ENCODE results near the gene RGN.
"Not testable (repeated sequence)": the region's sequence is repeated elsewhere in the genome, so short reads cannot be mapped to it uniquely, and the experiment has no call there.

The RGN gene

GRCh38 chrX:47124466-47124865 is 46.2 kb downstream of the RGN start:
- not testable (repeated sequence) for DNase-seq

GRCh38 chrX:47129157-47129898 is 51.1 kb downstream of the RGN start:
- DNase-seq: peak; percentile 95

GRCh38 chrX:47129899-47130358 is 51.7 kb downstream of the RGN start:
- DNase-seq: no peak

GRCh38 chrX:47133493-47133892 is 55.2 kb downstream of the RGN start:
- DNase-seq: no peak

- not testable (repeated sequence) for DNase-seq
Measured at GRCh38 chrX:47135650-47136049, 57.4 kb downstream of the RGN start.

- DNase-seq: no peak
Measured at GRCh38 chrX:47138171-47138570, 59.9 kb downstream of the RGN start.
